GM12878 (cell line): ENCODE results near the gene ZNF761. TPM values are rescaled to one million over a fixed set of nuclear protein-coding genes. Genes with fewer than 3 reads are reported as not detected.

ENCODE experiments used
- ATAC-seq: fragments of 200-7000 bp; cut with Tn5 transposase; 3 replicates; pipeline ENCODE4 v1.9.1; 2020; ENCODE audit warnings: mild to moderate bottlenecking, moderate library complexity
- BruUV-seq: library from RNA; stranded (reverse); fragments of 400-500 nt; replicated peaks from 2 replicates; lab custom pipeline; 2021; lab: Mats Ljungman, UMichigan
- CTCF ChIA-PET: fragments of 300-600 bp; sonication (Branson Sonifier 250); formaldehyde crosslinking; extraction: SDS; loops from one replicate; lab custom pipeline; 2021; ENCODE audit warnings: inconsistent platforms; lab: Yijun Ruan, JAX
- POLR2A ChIA-PET: fragments of 350-600 bp; formaldehyde crosslinking; extraction: SDS; loops from one replicate; lab custom pipeline; 2021; ENCODE audit warnings: inconsistent platforms; lab: Charles Lee
- RAD21 ChIA-PET: fragments of 300-600 bp; sonication (Branson Sonifier 250); formaldehyde crosslinking; loops from one replicate; lab custom pipeline; 2023; ENCODE audit warnings: antibody characterized with exemption; ENCODE audit not compliant: unreplicated experiment; lab: Charles Lee
- SMC1A ChIA-PET: fragments of 300-600 bp; sonication (Branson Sonifier 250); formaldehyde crosslinking; loops from one replicate; lab custom pipeline; 2023; ENCODE audit not compliant: unreplicated experiment, uncharacterized antibody; lab: Charles Lee
- DNase-seq: peaks from one replicate; pipeline ENCODE4 v3.0.0-alpha.2; 2011; ENCODE audit warnings: low read depth, low spot score
- FAIRE-seq: peaks from 3 replicates; lab custom pipeline; 2011; peaks lifted over from hg19 to GRCh38; lab: Jason Lieb, UNC
- H2AFZ ChIP-seq: 2 replicates; pipeline ENCODE4 v1.6.0; 2011; ENCODE audit warnings: low read depth, low read length, control low read depth; ENCODE audit not compliant: control insufficient read depth
- H3K27ac ChIP-seq: 2 replicates; pipeline ENCODE4 v1.5.1; 2011; ENCODE audit warnings: control low read depth; ENCODE audit not compliant: control insufficient read depth, insufficient read depth
- H3K27me3 ChIP-seq, 2 experiments: replicated peaks in 1 of 2; 2 replicates each; pipeline versions ENCODE4 v1.6.0 to v1.6.1; 2011; ENCODE audit warnings: low read length in 1 of 2; ENCODE audit not compliant: control insufficient read depth in 2 of 2, insufficient read depth in 2 of 2
- H3K36me3 ChIP-seq, 2 experiments: 2 replicates each; pipeline ENCODE4 v1.5.1; 2011; ENCODE audit warnings: low read length in 1 of 2; ENCODE audit not compliant: control insufficient read depth in 2 of 2, insufficient read depth in 2 of 2
- H3K4me1 ChIP-seq: 2 replicates; pipeline ENCODE4 v1.6.1; 2011; ENCODE audit warnings: mild to moderate bottlenecking, low read length, moderate library complexity, mixed read lengths; ENCODE audit not compliant: control insufficient read depth, insufficient read depth
- H3K4me2 ChIP-seq: 2 replicates; pipeline ENCODE4 v1.6.0; 2011; ENCODE audit warnings: control low read depth; ENCODE audit not compliant: control insufficient read depth, insufficient read depth
- H3K4me3 ChIP-seq: fragments of 200-600 bp; sonication (generic); 2 replicates; pipeline ENCODE4 v1.5.1; 2016
- H3K79me2 ChIP-seq: 2 replicates; pipeline ENCODE4 v1.6.0; 2011; ENCODE audit warnings: low read length; ENCODE audit not compliant: control insufficient read depth, insufficient read depth
- H3K9ac ChIP-seq: 2 replicates; pipeline ENCODE4 v1.8.0; 2011; ENCODE audit warnings: low read length, control low read depth, mixed read lengths; ENCODE audit not compliant: control insufficient read depth, insufficient read depth
- H3K9me3 ChIP-seq: replicated peaks from 3 replicates; pipeline ENCODE4 v1.5.1; 2011; ENCODE audit warnings: mild to moderate bottlenecking, low read length; ENCODE audit not compliant: control insufficient read depth, insufficient read depth
- H4K20me1 ChIP-seq: 2 replicates; pipeline ENCODE4 v1.6.0; 2011; ENCODE audit not compliant: control insufficient read depth, insufficient read depth
- BACH1 ChIP-seq: fragments of 450-650 bp; IDR thresholded peaks from 2 replicates; pipeline ENCODE4 v1.6.1; 2017; ENCODE audit warnings: mild to moderate bottlenecking, borderline replicate concordance
- BRCA1 ChIP-seq: IDR thresholded peaks from 2 replicates; pipeline ENCODE4 v1.6.1; 2011; ENCODE audit warnings: low read depth, low read length, improper control_type of control experiment
- CREB1 ChIP-seq: IDR thresholded peaks from 2 replicates; pipeline ENCODE4 v1.6.1; 2012; ENCODE audit warnings: low read depth, mild to moderate bottlenecking, inconsistent platforms
- HDAC6 ChIP-seq: fragments of 200-600 bp; sonication (generic); IDR thresholded peaks from one replicate; pipeline ENCODE4 v1.8.0; 2017; ENCODE audit warnings: antibody characterized with exemption; ENCODE audit not compliant: unreplicated experiment
- MEF2A ChIP-seq: IDR thresholded peaks from 2 replicates; pipeline ENCODE4 v1.6.1; 2011; ENCODE audit warnings: low read depth, mild to moderate bottlenecking, low read length, moderate library complexity; ENCODE audit not compliant: insufficient read depth
- MYC ChIP-seq: IDR thresholded peaks from 2 replicates; pipeline ENCODE4 v1.6.1; 2011; ENCODE audit warnings: mild to moderate bottlenecking, low read length, moderate library complexity, inconsistent platforms; ENCODE audit not compliant: insufficient read depth, insufficient replicate concordance, insufficient read length, severe bottlenecking
- PAX8 ChIP-seq: fragments of 450-650 bp; IDR thresholded peaks from 2 replicates; pipeline ENCODE4 v1.6.1; 2017; ENCODE audit warnings: mild to moderate bottlenecking, moderate library complexity
- POLR2A ChIP-seq: IDR thresholded peaks from 2 replicates; pipeline ENCODE4 v1.6.1; 2011; ENCODE audit warnings: low read depth, mild to moderate bottlenecking, low read length
- PRDM15 ChIP-seq: fragments of 450-650 bp; formaldehyde crosslinking; IDR thresholded peaks from 2 replicates; pipeline ENCODE4 v1.4.0; 2020; ENCODE audit warnings: mild to moderate bottlenecking, moderate library complexity
- RELA ChIP-seq: fragments of 450-650 bp; IDR thresholded peaks from 2 replicates; pipeline ENCODE4 v1.8.0; 2014; ENCODE audit warnings: borderline replicate concordance; ENCODE audit not compliant: partially characterized antibody
- ZBED1 ChIP-seq: IDR thresholded peaks from 2 replicates; pipeline ENCODE4 v1.6.1; 2016; ENCODE audit warnings: borderline replicate concordance
- WGBS: methylation state at CpG from one replicate; pipeline ENCODE4 v1.1.6; 2016; ENCODE audit warnings: low lambda C conversion rate; ENCODE audit not compliant: insufficient replicate concordance, insufficient coverage; ENCODE audit errors: missing lambda C conversion rate; 5-methylcytosine and 5-hydroxymethylcytosine counted together
- in situ Hi-C: fragments of 300-500 bp; cut with MboI; formaldehyde crosslinking; loops from 9 replicates; pipeline ENCODE4 v1.14.3; 2018; ENCODE audit warnings: mixed read lengths
- intact Hi-C: fragments of 100-400 bp; cut with micrococcal nuclease; formaldehyde crosslinking; loops from one replicate; pipeline ENCODE4 v1.14.2; 2022; ENCODE audit not compliant: unreplicated experiment
- polyA plus RNA-seq, 11 experiments: library from polyadenylated mRNA; depleted of rRNA in 4 of 11; unstranded in 6 of 11; stranded (reverse) in 5 of 11; fragments of >200 nt; fragmentation: Nextera tagmentation in 4 of 11; fragmentation: Illumina TruSeq in 1 of 11; extraction: Ambion mirVana in 4 of 11; extraction: Trizol in 1 of 11; gene quantifications; 1 replicate in 1 of 11; 2 replicates in 10 of 11; pipeline versions ENCODE4 v1.2.1 to v1.2.3, GENCODE V29; 2011 to 2016; ENCODE audit warnings: inconsistent platforms in 2 of 11, missing spikeins in 2 of 11, low read depth in 1 of 11
- total RNA-seq, 4 experiments: library from RNA; depleted of rRNA in 3 of 4; stranded (reverse); fragments of >200 nt in 3 of 4; fragmentation: Illumina TruSeq in 1 of 4; extraction: Trizol in 1 of 4; gene quantifications; 2 replicates each; pipeline versions ENCODE4 v1.2.1 to v1.2.3, GENCODE V29; 2013 to 2021

The ZNF761 gene
- total and polyA plus RNA-seq, 10 of the 15 experiments (the other 5 are each of a cell fraction or from before 2014, with no cell fraction given) = 7.9 to 22.7 (median 10.6) TPM

GRCh38 chr19:53485046-53486004 is 53.5 kb downstream of the ZNF761 start:
- in situ Hi-C loops (no loop called here), intact Hi-C loops (no loop called here)
- ChIA-PET RAD21 (no interaction called here), SMC1A (no interaction called here), POLR2A (no interaction called here), CTCF (interaction anchor here (0.6 kb wide), 1 partner anchor 286 kb away, joined by 3 read pairs; no protein-coding TSS in a partner anchor)
- H3K79me2 ChIP-seq = no peaks in the 10 kb centered on the region
- BruUV-seq = no TSS peak
- no peak overlapping the region for H3K9ac ChIP-seq
- H2AFZ ChIP-seq = no peak overlapping the region
- no peak overlapping the region for H3K4me2 ChIP-seq
- ATAC-seq (no peak), DNase-seq (no peak), FAIRE-seq (no peak)
- no peak overlapping the region for H3K4me3 ChIP-seq
- TF ChIP-seq MEF2A (no peak), ZBED1 (peak; percentile 99; the same call in 1 of the 2 replicates), BACH1 (peak; percentile 71; the same call in 1 of the 2 replicates)
- H3K9me3 ChIP-seq = peaks cover 12% of the 10 kb centered on the region; the same call in 2 of the 3 replicates
- WGBS = 85% methylated on average over 8 of the region's 8 CpGs
- no peaks in the 10 kb centered on the region for H3K4me1 ChIP-seq
- no peaks in the 10 kb centered on the region for H3K27me3 ChIP-seq
- peaks cover 3 to 7% of the 10 kb centered on the region in 2 experiments for H3K36me3 ChIP-seq
- no peaks in the 10 kb centered on the region for H4K20me1 ChIP-seq
- no peak overlapping the region for H3K27ac ChIP-seq

GRCh38 chr19:53492153-53492552 is 60.4 kb downstream of the ZNF761 start:
- no peaks in the 10 kb centered on the region for H4K20me1 ChIP-seq
- no TSS peak for BruUV-seq
- no peak overlapping the region for H3K9ac ChIP-seq
- WGBS = 96% methylated on average over 5 of the region's 5 CpGs
- H3K4me1 ChIP-seq = no peaks in the 10 kb centered on the region
- ChIA-PET POLR2A (no interaction called here), SMC1A (no interaction called here), CTCF (no interaction called here), RAD21 (no interaction called here)
- DNase-seq = no peak
- no peak overlapping the region for H3K4me2 ChIP-seq
- peaks cover 0 to 4% of the 10 kb centered on the region in 2 experiments; a peak in 2 of 4 replicates for H3K36me3 ChIP-seq
- H3K79me2 ChIP-seq = no peaks in the 10 kb centered on the region
- H3K27me3 ChIP-seq = no peaks in the 10 kb centered on the region
- peaks cover 13% of the 10 kb centered on the region; the same call in 2 of the 3 replicates for H3K9me3 ChIP-seq
- no peak overlapping the region for H3K27ac ChIP-seq
- H2AFZ ChIP-seq = no peak overlapping the region
- intact Hi-C loops (no loop called here), in situ Hi-C loops (no loop called here)
- no peak for FAIRE-seq
- ATAC-seq = no peak
- no peak overlapping the region for H3K4me3 ChIP-seq
- TF ChIP-seq RELA (no peak), BRCA1 (no peak), PRDM15 (no peak), MYC (no peak), HDAC6 (no peak), PAX8 (no peak), CREB1 (no peak), POLR2A (no peak)
